Measurements from ENCODE around the gene HPSE2. TPM values are rescaled to one million over a fixed set of nuclear protein-coding genes. Genes with fewer than 3 reads are reported as not detected.

Gene HPSE2
- total RNA-seq, 1 donor from 2014 or later: 10.6 TPM

GRCh38 chr10:98470850-98471249 lies 764.8 kb downstream of the HPSE2 start:
- Histone ChIP-seq H3K9me3 (no peaks in the 10 kb centered on the region), H3K27me3 (no peaks in the 10 kb centered on the region), H3K4me3 (no peak overlapping the region), H3K36me3 (no peaks in the 10 kb centered on the region), H3K27ac (peak overlapping the region; percentile 41), H3K4me1 (peaks cover 27% of the 10 kb centered on the region)
- intact Hi-C loops (cut with DNase I): no loop called here
- no peak for DNase-seq (ENCODE audit: extremely low spot score in 2 of 2)
- TF ChIP-seq CTCF (IDR thresholded peaks at IDR 0.05): no peak
- TF ChIP-seq POLR2A (IDR thresholded peaks at IDR 0.05): no peak
- TF ChIP-seq POLR2AphosphoS5 (IDR thresholded peaks at IDR 0.05; ENCODE audit: insufficient read depth in 1 of 2, low read depth in 1 of 2): no peak

DNA sequence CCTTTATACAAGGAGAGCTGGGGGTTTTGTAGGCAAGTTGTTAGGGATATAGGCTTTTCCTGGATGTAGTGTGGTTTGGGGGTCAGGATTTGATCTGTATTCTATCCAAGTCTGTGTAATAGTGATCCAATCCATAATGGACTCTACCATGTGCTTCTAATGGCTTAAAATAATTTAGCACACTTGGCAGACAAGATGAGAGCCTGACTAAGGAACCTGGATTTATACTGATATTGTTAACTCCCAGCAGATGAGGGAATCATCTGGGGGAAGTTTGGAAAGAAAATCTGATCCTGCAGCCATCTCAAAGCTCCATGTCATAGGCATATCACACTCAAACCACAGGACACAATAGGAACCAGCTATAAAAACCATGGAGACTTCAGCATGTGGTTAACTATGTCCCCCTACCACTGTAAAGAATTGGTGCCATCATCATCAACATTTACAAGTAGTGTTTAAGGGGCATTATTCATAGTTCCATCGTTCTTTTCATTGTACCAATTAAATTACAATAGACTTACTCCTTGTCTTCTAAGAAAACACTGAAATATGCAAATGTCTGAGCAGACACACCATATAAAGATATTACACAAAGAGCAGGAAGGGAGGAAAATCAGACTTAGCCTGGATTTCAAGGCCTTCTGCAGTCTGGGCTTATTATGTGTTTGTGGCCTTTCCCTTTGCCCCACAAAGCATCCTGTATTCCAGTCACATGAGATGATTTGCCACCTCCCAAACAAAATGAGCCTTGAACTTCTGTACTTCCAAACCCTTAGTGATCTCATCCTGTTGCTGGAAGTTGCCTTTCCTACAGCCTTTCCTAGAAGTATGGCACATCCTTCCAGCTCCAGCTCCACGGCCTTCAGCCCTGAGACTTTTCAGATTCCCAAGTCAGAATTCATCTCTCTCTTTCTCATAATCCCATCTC lies 766.4 kb downstream of the HPSE2 start:
- Histone ChIP-seq H3K9me3 (no peaks in the 10 kb centered on the region), H3K4me1 (peaks cover 27% of the 10 kb centered on the region), H3K4me3 (no peak overlapping the region), H3K27ac (peak overlapping the region; percentile 41), H3K27me3 (no peaks in the 10 kb centered on the region), H3K36me3 (no peaks in the 10 kb centered on the region)
- TF ChIP-seq POLR2AphosphoS5 (IDR thresholded peaks at IDR 0.05; ENCODE audit: insufficient read depth in 1 of 2, low read depth in 1 of 2) (no peak), POLR2A (IDR thresholded peaks at IDR 0.05) (no peak), CTCF (IDR thresholded peaks at IDR 0.05) (no peak)
- intact Hi-C loops (cut with DNase I): loop anchor here (10.0 kb wide), 1 partner anchor 776 kb away; no protein-coding TSS in a partner anchor
- DNase-seq (ENCODE audit: extremely low spot score in 2 of 2): no peak

DNA sequence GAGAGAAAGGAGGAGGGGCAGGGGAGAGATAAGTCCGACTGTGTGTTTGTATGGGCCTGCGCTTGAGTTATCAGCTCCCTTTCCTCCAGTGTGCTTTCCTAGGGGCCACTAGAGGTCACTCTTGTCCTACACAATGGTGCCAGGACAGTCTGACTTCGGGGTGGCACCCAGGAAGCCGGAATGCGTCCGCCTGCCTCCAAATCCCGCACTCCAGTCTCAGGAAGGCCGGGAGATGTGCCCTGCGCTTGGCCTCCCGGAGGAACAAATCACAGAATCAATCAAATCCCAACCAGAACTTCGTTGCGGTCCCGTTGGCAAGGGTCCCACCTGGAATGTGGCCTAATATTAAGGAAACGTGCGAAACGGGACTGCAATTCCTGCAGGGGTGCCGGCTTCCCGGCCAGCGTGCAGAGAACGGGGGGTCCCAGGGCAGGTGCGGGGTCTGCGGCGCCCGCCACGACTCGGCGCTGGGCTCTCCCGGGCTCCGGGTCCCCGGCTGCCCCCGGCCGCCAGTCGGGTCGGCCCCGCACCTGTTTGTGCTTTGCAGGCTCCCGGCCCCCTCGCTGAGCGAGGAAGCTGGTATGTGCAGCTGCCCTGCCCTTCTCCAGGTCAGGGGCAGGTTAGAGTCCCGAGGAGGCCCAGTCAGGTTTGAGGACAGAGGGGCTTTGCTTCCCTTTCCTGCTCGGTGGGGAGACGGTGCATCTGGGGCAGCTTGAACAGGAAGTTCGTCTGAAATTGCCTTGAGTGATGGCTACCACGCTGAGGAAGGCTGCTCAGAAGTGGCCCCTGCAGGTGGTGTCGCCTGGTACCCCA lies 767.9 kb downstream of the HPSE2 start:
- Histone ChIP-seq H3K27ac (peak overlapping the region; percentile 41), H3K9me3 (no peaks in the 10 kb centered on the region), H3K4me3 (peak overlapping the region; percentile 41 to 55), H3K27me3 (no peaks in the 10 kb centered on the region), H3K36me3 (no peaks in the 10 kb centered on the region), H3K4me1 (peaks cover 27% of the 10 kb centered on the region)
- intact Hi-C loops (cut with DNase I): loop anchor here (10.0 kb wide), 1 partner anchor 777 kb away; no protein-coding TSS in a partner anchor
- no peak for DNase-seq (ENCODE audit: extremely low spot score in 2 of 2)
- peak; percentile 66 to 76 (median 69) for TF ChIP-seq CTCF (IDR thresholded peaks at IDR 0.05)
- TF ChIP-seq POLR2AphosphoS5 (IDR thresholded peaks at IDR 0.05; ENCODE audit: insufficient read depth in 1 of 2, low read depth in 1 of 2): no peak
- TF ChIP-seq POLR2A (IDR thresholded peaks at IDR 0.05): no peak

- no peaks in the 10 kb centered on the region for H3K9me3 ChIP-seq
Measured at GRCh38 chr10:98466861-98467505, 768.7 kb downstream of the HPSE2 start.

More at GRCh38 chr10:98466861-98467505, 768.7 kb downstream of the HPSE2 start:
- intact Hi-C loops (cut with DNase I): loop anchor here (10.0 kb wide), 1 partner anchor 778 kb away; no protein-coding TSS in a partner anchor
- Histone ChIP-seq H3K27me3 (no peaks in the 10 kb centered on the region), H3K4me3 (no peak overlapping the region), H3K27ac (peak overlapping the region; percentile 41), H3K4me1 (peaks cover 27% of the 10 kb centered on the region), H3K36me3 (no peaks in the 10 kb centered on the region)
- TF ChIP-seq CTCF (IDR thresholded peaks at IDR 0.05): no peak
- no peak for TF ChIP-seq POLR2A (IDR thresholded peaks at IDR 0.05)
- no peak for TF ChIP-seq POLR2AphosphoS5 (IDR thresholded peaks at IDR 0.05; ENCODE audit: insufficient read depth in 1 of 2, low read depth in 1 of 2)
- no peak for DNase-seq (ENCODE audit: extremely low spot score in 2 of 2)

Data from vagina (tissue), 2 donors.